ENCODE data around the gene ABI3BP.

The ABI3BP gene

GRCh38 chr3:100857863-100858262, 135.4 kb downstream of the ABI3BP start:
- TF ChIP-seq, protein P1, sequence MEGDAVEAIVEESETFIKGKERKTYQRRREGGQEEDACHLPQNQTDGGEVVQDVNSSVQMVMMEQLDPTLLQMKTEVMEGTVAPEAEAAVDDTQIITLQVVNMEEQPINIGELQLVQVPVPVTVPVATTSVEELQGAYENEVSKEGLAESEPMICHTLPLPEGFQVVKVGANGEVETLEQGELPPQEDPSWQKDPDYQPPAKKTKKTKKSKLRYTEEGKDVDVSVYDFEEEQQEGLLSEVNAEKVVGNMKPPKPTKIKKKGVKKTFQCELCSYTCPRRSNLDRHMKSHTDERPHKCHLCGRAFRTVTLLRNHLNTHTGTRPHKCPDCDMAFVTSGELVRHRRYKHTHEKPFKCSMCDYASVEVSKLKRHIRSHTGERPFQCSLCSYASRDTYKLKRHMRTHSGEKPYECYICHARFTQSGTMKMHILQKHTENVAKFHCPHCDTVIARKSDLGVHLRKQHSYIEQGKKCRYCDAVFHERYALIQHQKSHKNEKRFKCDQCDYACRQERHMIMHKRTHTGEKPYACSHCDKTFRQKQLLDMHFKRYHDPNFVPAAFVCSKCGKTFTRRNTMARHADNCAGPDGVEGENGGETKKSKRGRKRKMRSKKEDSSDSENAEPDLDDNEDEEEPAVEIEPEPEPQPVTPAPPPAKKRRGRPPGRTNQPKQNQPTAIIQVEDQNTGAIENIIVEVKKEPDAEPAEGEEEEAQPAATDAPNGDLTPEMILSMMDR (conservative IDR thresholded peaks at IDR 0.05): no peak
- TF ChIP-seq ZFX (IDR thresholded peaks at IDR 0.05): no peak
- H3K27ac ChIP-seq: no peak overlapping the region

DNA sequence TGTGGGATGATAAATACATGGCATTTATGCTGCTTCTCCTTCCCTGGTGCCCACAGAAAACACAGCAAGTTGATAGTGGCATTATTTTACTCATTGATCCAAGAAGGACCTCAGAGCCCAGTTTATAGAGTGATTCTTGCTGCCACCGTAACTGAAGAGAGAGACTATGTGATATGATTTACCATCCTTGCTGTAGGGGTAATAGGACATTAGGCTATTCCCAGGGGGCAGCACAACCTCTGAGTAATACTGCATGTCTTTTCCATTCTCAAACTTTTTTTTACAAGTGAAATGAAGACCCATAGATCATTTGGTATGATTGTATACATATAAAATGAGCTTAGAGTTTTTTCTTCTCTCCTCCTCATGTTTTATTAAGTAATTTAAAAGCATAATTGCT, 136.4 kb downstream of the ABI3BP start:
- TF ChIP-seq ZFX (IDR thresholded peaks at IDR 0.05): no peak
- TF ChIP-seq, protein P1 (conservative IDR thresholded peaks at IDR 0.05): no peak
- H3K27ac ChIP-seq: no peak overlapping the region

GRCh38 chr3:100852840-100853239, 140.4 kb downstream of the ABI3BP start:
- TF ChIP-seq, protein P1 (conservative IDR thresholded peaks at IDR 0.05): no peak
- no peak overlapping the region for H3K27ac ChIP-seq

DNA sequence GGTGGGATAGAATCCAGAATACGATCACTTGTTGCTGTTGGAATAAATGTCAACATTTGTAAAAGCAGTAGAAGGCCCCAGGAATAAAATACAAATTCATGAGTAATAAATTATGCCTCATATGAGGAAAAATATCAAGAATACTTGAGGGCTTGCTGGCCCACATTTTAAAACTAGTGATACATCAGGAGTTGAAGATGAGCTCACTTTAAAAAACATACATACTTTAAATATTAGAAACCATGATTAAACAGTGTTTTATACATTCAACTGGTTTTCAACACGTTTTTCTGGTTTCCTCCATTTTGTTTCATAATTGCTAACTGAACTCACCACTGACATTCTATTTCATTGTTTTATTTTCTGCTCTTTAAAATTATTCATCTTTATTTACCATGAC, 142.5 kb downstream of the ABI3BP start:
- TF ChIP-seq, protein P1 (conservative IDR thresholded peaks at IDR 0.05): no peak
- TF ChIP-seq ZFX (IDR thresholded peaks at IDR 0.05): no peak
- no peak overlapping the region for H3K27ac ChIP-seq

DNA sequence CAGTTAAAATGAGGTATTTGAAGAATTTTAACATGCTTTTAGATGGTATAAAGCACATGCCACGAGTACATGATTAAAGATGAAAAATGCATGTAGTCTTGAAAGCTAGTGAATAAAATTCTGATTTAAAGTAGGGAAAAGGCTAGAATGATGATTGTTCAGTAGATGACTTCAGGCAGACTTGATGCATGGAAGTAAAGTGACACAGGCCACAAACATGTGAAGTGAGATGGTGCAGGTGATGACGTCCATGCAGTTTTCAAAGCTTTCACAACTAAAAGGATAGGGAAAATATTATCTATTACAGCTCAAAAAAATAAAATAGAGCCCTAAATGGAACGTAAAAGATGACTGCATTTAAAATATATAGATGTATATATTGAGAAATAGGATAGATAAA, 143.1 kb downstream of the ABI3BP start:
- H3K27ac ChIP-seq: no peak overlapping the region
- TF ChIP-seq, protein P1 (conservative IDR thresholded peaks at IDR 0.05): no peak
- no peak for TF ChIP-seq ZFX (IDR thresholded peaks at IDR 0.05)

DNA sequence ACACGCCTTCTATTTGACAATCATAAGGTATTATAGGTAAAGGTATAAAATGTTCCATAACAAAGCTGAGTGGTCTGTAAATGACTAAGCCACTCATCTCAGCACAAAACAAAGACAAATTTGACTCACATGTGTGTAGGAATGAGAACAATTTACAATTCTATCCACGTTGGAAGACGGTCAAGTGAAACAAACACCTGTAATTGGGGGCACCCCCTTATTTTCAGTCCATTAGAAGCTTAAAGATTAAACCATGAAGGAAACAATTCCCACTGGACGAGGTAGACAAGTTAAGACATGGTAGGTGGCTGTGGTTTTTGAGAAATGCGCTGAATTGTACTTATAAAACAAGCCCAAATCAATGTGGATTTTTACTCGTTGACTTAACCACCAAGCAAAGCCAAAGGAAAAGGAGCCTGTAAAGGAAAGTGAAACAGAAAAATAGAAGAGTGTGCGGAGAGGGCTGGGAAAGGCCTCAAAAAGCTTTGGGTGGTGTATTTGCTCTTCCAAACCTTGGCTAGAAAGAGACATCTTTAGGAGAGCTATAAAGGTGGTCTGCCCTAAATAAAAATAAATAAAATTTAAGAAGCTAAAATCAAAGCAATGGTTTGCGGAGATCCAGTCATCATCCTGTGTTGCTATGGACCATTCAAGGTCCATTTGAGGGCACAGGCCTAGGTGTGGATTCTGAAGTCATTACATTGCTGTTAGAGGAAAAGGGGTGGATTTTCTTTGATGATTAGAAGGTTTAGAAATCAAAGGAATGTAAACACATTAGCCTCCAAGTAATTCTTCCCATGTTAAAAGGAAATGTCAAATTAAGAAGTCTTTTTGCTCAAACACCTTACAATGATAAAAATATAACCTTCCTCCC, 148.9 kb downstream of the ABI3BP start:
- no peak for TF ChIP-seq ZFX (IDR thresholded peaks at IDR 0.05)
- TF ChIP-seq, protein P1 (conservative IDR thresholded peaks at IDR 0.05): no peak
- no peak overlapping the region for H3K27ac ChIP-seq

- TF ChIP-seq, protein P1 (conservative IDR thresholded peaks at IDR 0.05): no peak
- TF ChIP-seq ZFX (IDR thresholded peaks at IDR 0.05): no peak
- H3K27ac ChIP-seq: no peak overlapping the region
Observed at GRCh38 chr3:100838157-100838556, 155.1 kb downstream of the ABI3BP start.
